HG03045 (cell line): Measurements from ENCODE around the gene GNL3L.
"Not testable (repeated sequence)": the region's sequence is repeated elsewhere in the genome, so short reads cannot be mapped to it uniquely, and the experiment has no call there.

Source experiments
- ATAC-seq: cut with Tn5 transposase; IDR thresholded peaks from one replicate; pipeline ENCODE4 v1.9.1; 2021; ENCODE audit warnings: mild to moderate bottlenecking, moderate library complexity; ENCODE audit not compliant: unreplicated experiment

The GNL3L gene

DNA sequence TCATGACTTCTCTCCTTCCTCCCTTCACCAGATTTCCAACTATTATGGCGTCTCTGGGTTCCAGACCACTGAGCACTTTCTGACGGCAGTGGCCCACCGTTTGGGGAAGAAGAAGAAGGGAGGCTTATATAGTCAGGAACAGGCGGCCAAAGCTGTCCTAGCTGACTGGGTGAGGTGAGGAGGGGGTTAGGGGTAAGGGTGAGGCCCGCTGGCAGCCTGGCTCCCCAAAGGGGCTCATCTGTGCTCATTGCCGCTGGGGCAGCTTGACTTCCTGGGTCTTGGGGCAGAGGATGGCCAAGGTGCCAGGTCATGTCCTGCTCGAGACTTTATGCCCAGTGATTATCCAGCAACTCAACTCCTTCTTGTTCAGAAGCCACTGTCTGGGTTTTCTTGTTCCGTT is 21.8 kb downstream of the GNL3L start:
- no peak for ATAC-seq

DNA sequence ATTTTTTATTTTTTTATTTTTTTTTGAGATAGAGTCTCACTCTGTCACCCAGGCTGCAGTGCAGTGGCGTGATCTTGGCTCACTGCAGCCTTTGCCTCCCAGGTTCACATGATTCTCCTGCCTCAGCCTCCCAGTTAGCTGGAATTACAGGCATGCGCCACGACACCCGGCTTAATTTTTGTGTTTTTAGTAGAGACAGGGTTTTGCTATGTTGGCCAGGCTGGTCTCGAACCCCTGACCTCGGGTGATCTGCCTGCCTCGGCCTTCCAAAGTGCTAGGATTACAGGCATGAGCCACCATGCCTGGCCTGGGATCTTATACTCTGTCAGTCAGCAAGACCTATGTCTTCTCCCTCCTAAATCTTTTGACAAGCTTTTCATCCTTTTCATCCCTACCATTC is 25.0 kb downstream of the GNL3L start:
- not testable (repeated sequence) for ATAC-seq

DNA sequence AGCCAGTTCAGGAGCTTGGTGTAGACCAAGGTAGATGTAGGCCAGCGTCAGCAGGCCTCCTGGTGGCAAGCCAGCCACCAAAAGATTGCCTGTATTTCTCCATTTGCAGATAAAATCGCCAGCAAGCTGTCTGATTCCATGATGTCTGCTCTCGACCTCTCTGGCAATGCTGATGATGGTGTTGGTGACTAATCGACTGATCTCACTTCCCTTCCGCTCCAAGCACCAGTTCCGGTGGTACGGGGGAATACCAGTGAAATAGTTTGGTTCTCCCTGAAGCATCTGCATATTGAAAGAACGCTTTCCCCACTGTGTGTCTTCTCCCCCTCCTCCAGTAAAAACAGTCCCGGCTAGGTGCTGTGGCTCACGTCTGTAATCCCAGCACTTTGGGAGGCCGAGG is 30.4 kb downstream of the GNL3L start:
- ATAC-seq, result no peak

DNA sequence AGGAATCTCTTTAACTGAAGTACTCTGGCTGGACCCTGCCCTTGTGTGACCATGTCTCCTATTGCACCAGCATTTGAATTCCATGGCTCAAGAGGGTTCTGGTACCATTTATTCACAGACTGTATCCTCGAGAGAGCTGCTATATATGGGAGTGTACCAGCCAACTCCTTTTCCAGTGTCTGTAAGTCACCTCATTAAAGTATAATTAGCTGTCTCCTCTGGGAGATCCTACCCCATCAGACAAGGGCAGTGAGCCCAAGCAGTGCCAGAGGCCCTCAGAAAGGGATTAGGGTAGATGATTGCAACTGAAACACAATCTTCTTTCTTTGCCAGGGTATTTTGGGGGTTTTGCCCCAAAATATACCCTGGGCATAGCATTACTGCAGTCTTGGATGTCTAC is 31.6 kb downstream of the GNL3L start:
- no peak for ATAC-seq

DNA sequence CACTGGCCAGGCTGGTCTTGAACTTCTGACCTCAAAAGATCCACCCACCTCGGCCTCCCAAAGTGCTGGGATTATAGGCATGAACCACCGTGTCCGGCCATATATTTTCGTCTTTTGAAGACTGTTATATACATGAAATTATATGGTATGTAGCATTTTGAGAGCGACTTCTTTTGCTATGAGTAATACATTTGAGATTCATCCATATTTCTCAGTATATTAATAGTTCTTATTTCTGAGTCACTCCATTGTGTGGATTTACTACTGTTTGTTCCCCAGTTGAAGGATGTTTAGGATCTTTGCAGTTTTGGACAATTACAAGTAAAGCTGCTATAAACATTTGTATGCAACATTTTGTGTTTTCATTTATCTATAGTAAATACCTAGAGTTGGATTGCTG is 34.9 kb downstream of the GNL3L start:
- ATAC-seq, result no peak

DNA sequence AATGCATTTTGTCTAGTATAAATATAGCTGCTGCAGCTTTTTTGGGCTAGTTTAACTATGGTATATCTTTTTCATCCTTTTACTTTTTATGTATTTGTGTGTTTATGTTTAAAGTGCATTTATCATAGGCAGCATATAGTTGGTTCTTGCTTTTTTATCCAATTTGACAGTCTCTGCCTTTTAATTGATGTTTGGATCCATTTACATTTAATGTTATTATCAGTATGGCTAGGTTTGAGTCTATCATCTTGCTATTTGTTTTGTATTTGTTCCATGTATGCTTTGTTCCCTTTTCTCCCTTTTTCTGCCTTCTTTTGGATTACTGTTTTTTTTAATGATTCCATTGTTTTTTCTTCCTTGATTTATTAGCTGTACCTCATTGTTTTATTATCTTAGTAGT is 40.3 kb downstream of the GNL3L start:
- no peak for ATAC-seq

DNA sequence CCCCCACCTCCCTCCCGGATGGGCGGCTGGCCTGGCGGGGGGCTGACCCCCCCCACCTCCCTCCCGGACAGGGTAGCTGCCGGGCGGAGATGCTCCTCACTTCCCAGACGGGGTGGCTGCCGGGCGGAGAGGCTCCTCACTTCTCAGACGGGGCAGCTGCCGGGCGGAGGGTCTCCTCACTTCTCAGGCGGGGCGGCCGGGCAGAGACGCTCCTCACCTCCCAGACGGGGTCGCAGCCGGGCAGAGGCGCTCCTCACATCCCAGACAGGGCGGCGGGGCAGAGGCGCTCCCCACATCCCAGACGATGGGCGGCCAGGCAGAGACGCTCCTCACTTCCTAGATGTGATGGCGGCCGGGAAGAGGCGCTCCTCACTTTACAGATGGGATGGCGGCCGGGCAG is 42.6 kb downstream of the GNL3L start:
- ATAC-seq, result not testable (repeated sequence)

DNA sequence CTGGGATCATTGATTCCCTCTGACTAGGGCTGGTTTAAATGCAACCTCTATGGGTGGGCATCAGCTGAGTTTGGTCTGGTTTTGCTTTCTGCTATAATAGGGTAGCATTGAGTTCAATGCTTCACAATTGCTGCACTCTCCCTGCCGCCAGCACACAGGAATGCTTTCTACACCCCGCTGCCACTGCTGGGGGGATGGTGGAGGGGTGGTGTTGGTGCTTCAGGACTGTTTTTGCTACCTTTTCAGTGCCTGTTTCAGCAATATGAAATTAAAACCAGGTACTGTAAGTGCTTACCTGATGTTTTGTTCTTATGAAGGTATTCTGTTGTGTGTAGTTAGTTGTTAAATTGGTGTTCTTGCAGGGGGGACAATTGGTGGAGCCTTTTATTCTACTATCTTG is 67.7 kb downstream of the GNL3L start:
- no peak for ATAC-seq

DNA sequence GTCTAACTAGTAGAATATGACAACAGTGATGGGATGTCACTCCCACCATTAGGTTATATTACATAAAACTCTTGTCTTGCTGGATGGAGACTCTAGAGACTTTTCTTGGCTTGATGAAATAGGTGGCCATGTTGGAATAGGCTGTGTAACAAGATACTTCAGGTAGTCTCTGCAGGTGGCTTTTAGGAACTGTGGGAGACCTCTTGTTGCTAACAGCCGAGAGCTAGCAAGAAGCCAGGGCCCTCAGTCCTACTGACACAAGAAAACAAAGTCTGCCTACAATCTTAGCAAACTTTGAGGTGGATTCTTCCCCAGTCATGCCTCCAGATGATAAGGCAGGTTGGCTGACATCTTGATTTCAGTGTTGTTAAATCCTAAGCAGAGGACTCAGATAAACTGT is 72.5 kb downstream of the GNL3L start:
- no peak for ATAC-seq
